ELR (cell line): ENCODE data around the gene ADH7.
A peak's percentile ranks its signal among the peaks of the same experiment; 100 is the strongest.

ENCODE experiments used
- DNase-seq: peaks from one replicate; pipeline ENCODE4 v3.0.0-alpha.2; 2015; ENCODE audit warnings: low read depth

Gene ADH7

GRCh38 chr4:99435154-99435553 lies at the start of gene ADH7:
ADH7 (minus strand) TSS chr4:99435342; CDS start chr4:99435233, 109 bp downstream.
- no peak for DNase-seq

- no peak for DNase-seq
These were observed 48.5 kb upstream of the ADH7 start for GRCh38 chr4:99483636-99484035.

GRCh38 chr4:99473131-99473530 lies 38.0 kb upstream of the ADH7 start:
- DNase-seq = no peak

DNA sequence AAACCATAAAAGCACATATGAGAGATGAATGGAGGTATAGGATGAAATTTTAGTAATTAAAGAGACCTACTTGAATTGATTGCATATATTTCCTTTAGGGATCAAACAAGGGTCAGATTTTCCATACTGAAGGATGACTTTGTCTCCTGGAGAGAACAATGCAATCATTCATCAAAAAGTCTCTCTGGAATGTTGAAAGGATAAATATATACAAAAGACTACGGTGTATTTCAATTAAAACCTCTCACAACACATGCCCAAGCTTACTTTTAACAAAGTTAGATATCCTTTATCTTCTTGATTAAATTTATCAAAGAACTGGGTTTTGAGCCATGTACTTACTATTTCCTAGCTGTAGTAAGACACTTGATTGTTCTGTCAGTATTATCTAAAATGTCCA lies 36.8 kb upstream of the ADH7 start:
- DNase-seq = no peak

DNA sequence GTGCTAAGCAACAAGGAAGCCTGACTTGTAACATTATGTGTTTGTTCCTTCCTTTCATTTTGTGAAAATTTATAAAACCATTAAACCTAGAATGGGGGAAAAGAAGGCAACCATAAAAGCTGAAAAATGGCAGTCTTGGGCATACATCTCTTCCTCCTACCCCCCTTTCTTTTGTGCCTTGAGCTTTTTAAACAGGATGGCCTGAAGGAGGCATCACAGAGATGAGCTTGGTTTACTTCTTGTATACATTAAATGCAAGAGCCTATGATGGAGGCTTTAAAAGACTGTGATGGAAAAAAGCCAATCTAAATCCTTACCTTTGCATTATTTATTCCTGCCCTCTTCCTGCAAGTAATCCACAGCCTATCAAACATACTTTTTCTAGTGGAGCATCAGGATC lies 36.2 kb upstream of the ADH7 start:
- no peak for DNase-seq

DNA sequence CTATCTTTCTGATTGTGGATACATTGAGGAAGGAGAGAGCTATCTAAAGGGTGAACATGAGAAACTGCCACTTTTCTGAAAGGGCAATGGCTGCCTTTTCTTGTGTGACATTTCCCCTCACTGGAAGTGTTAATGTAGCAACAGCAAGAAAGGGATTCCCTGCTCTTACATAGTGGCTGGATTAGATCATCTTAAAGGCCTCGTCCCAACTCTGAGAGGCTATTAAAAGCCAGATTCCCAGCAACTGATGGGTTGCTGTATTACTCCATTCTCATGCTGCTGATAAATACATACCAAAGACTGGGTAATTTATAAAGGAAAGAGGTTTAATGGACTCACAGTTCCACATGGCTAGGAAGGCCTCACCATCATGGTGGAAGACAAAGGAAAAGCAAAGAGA lies 33.7 kb upstream of the ADH7 start:
- DNase-seq = no peak

DNA sequence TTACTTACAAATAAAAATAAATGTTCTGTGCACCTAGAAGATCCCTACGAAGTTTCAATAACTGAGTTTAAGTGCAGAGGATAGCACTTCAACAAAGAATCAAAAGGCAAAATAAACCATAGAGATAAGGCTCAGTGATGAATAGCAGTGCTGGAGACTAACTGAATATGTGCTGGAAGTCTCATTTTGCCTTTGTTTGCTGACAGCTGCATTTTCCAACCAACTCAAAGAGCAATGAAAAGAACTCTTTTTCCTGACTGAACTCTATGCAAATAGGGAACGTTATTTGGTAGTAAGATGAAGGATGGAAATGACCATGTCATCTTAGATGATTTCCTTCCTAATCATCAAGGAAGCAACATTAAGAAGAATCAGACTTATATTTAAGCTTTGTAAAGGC lies 32.7 kb upstream of the ADH7 start:
- DNase-seq = no peak

- DNase-seq = no peak
These were observed 28.4 kb upstream of the ADH7 start for GRCh38 chr4:99463566-99463965.

- peak; percentile 60 for DNase-seq
These were observed 27.8 kb upstream of the ADH7 start for GRCh38 chr4:99462875-99463464.

DNA sequence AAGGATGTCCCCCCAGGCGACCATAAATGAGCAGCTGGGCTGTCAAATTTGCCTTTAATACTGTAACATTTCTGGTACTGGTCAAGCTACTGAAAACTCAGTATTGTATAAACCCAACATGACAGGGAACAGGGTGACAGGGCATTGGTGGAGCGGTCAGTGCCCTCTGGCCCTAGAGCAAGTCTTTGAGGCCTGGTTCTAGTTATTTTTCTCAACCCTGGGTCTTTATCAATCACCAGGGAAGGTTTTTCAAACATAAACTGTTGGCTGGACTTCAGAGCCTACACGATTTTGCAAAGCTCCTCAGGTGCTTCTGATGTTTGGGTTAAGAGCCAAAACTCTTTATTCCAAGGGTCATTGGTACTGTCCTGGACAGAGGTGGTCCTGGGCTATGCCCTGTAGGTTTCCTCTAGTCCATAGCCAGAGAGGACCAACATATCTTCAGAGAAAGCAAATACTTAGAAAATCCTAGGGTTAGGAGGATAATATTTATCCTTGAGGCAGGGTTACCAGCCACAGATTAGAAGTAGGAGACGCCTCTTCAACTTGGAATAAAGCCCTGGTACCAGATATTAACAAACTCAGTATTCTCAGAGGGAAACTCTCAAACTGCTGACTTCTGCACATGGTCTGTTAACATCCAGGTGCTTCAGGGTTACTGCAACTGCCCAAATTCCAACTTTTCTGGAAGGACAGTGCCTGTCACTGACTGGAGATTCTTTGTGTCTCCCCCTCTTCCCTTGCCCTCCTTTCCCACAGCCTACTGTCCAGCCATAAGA lies 26.7 kb upstream of the ADH7 start:
- no peak for DNase-seq

GRCh38 chr4:99459546-99460042 lies 24.5 kb upstream of the ADH7 start:
- no peak for DNase-seq

GRCh38 chr4:99458911-99459447 lies 23.8 kb upstream of the ADH7 start:
- no peak for DNase-seq

GRCh38 chr4:99457676-99458075 lies 22.5 kb upstream of the ADH7 start:
- no peak for DNase-seq

DNA sequence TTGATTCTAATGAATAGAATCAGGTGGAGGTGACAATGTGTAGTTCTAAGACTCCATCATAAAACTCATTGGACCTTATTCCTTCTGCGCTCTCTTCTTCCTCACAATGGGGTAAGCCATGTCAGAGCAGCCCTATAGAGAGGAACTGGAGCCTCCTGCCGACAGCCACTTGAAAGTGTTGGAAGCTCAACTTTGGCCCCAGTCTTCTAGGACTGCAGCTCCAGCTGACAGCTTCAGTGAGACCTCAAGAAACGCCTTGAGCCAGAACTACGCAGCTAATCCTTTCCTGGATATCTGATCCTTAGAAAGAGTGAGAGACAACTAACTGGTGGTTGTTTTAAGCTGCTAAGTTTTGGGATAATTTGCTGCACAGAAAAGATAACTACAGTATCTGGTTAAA lies 22.1 kb upstream of the ADH7 start:
- no peak for DNase-seq

- no peak for DNase-seq
These were observed 12.4 kb upstream of the ADH7 start for GRCh38 chr4:99447513-99447912.

- DNase-seq = peak; percentile 27
These were observed 11.9 kb upstream of the ADH7 start for GRCh38 chr4:99447079-99447478.

- DNase-seq = no peak
These were observed 3.3 kb upstream of the ADH7 start for GRCh38 chr4:99438405-99438780.

DNA sequence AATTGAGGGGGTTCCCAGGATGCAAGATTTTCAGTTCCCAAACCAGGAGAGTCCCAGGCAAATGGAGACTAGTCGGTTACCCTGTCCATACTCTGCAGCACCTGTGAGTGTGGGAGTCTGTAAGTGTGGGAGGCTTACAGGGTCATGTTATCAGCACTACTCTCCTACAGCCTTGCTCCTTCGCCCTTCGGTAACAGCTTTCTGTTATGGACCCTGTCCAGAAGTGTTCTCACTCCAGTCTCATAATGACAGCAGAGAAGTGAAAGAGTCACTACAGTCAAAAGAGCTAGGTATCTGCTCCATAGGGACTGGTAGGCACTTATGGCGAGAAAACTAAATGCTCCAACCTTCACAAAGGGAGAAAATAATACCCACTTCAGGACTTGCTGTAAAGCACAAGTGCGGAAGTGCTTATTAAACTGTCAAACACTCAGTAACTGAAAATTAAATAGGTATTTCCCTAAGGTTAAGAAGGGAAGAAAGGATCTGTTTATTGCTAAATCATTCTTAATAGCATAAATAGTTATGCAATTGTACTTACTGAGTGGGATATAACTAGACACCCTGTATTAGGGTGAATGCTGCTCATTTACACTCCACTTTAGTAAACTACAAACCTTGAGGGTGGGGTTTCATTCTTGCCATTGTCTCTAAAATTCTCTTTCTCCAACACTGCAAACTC lies 2.7 kb upstream of the ADH7 start:
- no peak for DNase-seq

- no peak for DNase-seq
These were observed 2.0 kb upstream of the ADH7 start for GRCh38 chr4:99436976-99437722.

DNA sequence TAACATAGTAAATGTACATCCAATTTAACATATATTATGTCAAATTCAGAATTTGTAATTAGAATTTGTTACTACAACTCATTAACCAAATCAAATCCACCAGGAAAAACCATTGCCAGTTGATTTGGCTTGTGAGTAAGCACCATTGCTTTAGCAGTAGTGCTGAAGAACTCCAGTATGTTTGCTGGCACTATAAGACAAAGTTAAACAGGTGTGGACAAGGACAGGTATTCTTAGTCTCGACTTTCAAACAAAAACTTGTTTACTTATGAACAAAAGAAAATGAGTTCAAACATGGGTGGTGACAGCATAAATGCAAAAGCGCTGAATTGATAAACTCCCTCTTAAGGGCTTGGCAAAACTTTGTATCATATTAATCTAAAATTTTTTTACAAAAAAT lies 1.3 kb upstream of the ADH7 start:
- no peak for DNase-seq

DNA sequence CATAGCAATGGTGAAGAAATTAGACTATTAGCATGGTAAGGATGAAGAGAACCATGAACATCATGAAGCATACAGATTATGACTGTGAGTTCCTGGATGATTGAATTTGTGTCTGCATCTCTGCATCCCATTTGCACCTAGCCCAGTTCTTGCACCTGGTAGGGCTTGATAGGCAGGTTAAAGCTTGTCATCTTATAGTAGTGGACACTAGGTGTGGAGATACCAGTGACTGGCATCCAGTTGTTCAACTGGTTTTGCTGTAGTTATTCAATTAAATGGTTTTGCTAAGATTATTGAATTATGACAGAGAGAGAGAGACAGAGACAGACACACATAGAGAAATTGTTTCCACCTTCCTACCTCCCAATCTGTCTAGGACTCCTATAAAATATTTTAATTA lies 5.0 kb downstream of the ADH7 start:
- DNase-seq = no peak

- no peak for DNase-seq
These were observed 18.0 kb downstream of the ADH7 start for GRCh38 chr4:99417125-99417524.
